ENCODE measurements around the gene PLEKHA4.

GRCh38 chr19:48856921-48857320, 11.5 kb downstream of the PLEKHA4 start:
- no peak for TF ChIP-seq REST (IDR thresholded peaks at IDR 0.05; ENCODE audit: insufficient read depth in 1 of 2, low read depth in 2 of 2, low read length in 2 of 2)
- TF ChIP-seq POLR2AphosphoS5 (IDR thresholded peaks at IDR 0.05; ENCODE audit: low read depth, low read length): no peak
- TF ChIP-seq SIN3A (IDR thresholded peaks at IDR 0.05; ENCODE audit: borderline replicate concordance, insufficient read depth, low read length): no peak

All from PFSK-1 (cell line).